K562 (cell line): ENCODE results near the gene ATP5F1D. TPM values are rescaled to one million over a fixed set of nuclear protein-coding genes. Genes with fewer than 3 reads are reported as not detected.

Source experiments
- BRD4 ChIP-seq: fragments of 200-600 bp; sonication (generic); IDR thresholded peaks from 2 replicates; pipeline ENCODE4 v1.6.1; 2017; ENCODE audit warnings: inconsistent platforms
- DDX20 ChIP-seq: fragments of 450-650 bp; IDR thresholded peaks from 2 replicates; pipeline ENCODE4 v1.6.1; 2016; ENCODE audit warnings: missing genetic modification characterization, low read depth, mild to moderate bottlenecking, missing compliant biosample characterization, moderate library complexity
- EGR1 ChIP-seq: fragments of 450-650 bp; conservative IDR thresholded peaks from 2 replicates; pipeline ENCODE4 v1.6.1; 2017; ENCODE audit warnings: mild to moderate bottlenecking
- FOXA3 ChIP-seq, 2 experiments: fragments of 450-650 bp in 1 of 2; sonication (generic) in 1 of 2; formaldehyde crosslinking; IDR thresholded peaks in 1 of 2; conservative IDR thresholded peaks in 1 of 2; 2 replicates each; pipeline versions ENCODE4 v1.4.0 to v1.8.0; 2020 to 2022; ENCODE audit warnings: mild to moderate bottlenecking in 2 of 2, missing genetic modification reagents in 1 of 2
- GTF2A2 ChIP-seq: IDR thresholded peaks from 2 replicates; pipeline ENCODE4 v1.6.1; 2016; ENCODE audit warnings: mild to moderate bottlenecking, missing genetic modification characterization, missing compliant biosample characterization
- PCBP1 ChIP-seq: fragments of 200-400 bp; formaldehyde crosslinking; IDR thresholded peaks from 2 replicates; pipeline ENCODE4 v1.6.1; 2018; ENCODE audit warnings: mild to moderate bottlenecking, low read depth, low read length; ENCODE audit not compliant: poor library complexity, severe bottlenecking
- PHF21A ChIP-seq: fragments of 450-650 bp; IDR thresholded peaks from 2 replicates; pipeline ENCODE4 v1.6.1; 2017; ENCODE audit warnings: low read depth, borderline replicate concordance
- RHOXF2B ChIP-seq: fragments of 250-450 bp; sonication (Bioruptor Pico); conservative IDR thresholded peaks from 2 replicates; pipeline ENCODE4 v1.5.1; 2021
- SPI1 ChIP-seq: IDR thresholded peaks from 2 replicates; pipeline ENCODE4 v1.6.1; 2011; ENCODE audit warnings: low read depth, low read length, control low read depth, borderline replicate concordance
- SRSF3 ChIP-seq: fragments of 200-400 bp; formaldehyde crosslinking; IDR thresholded peaks from 2 replicates; pipeline ENCODE4 v1.6.1; 2016; ENCODE audit warnings: mild to moderate bottlenecking, low read length, moderate library complexity; ENCODE audit not compliant: insufficient read depth
- TAF1 ChIP-seq: IDR thresholded peaks from 2 replicates; pipeline ENCODE4 v1.6.1; 2011; ENCODE audit warnings: mild to moderate bottlenecking, low read length, moderate library complexity; ENCODE audit not compliant: insufficient read depth, control insufficient read depth, severe bottlenecking; ENCODE audit errors: extremely low read depth
- YY1 ChIP-seq, 3 experiments: IDR thresholded peaks; 2 replicates each; pipeline ENCODE4 v1.6.1; 2011; ENCODE audit warnings: low read length in 2 of 3, mild to moderate bottlenecking in 2 of 3, moderate library complexity in 2 of 3, borderline replicate concordance in 1 of 3, control low read depth in 1 of 3, low read depth in 1 of 3; ENCODE audit not compliant: insufficient read depth in 3 of 3, insufficient replicate concordance in 2 of 3, control insufficient read depth in 1 of 3, insufficient read length in 1 of 3; ENCODE audit errors: extremely low read depth in 1 of 3
- ZBED1 ChIP-seq: IDR thresholded peaks from 2 replicates; pipeline ENCODE4 v1.6.1; 2014
- ZNF121 ChIP-seq: sonication (generic); formaldehyde crosslinking; conservative IDR thresholded peaks from 2 replicates; pipeline ENCODE4 v1.8.0; 2022; ENCODE audit warnings: missing genetic modification reagents
- ZNF384 ChIP-seq: IDR thresholded peaks from 2 replicates; pipeline ENCODE4 v1.6.1; 2012; ENCODE audit warnings: low read depth, low read length, improper control_type of control experiment
- ZNF57 ChIP-seq: fragments of 450-650 bp; formaldehyde crosslinking; IDR thresholded peaks from 2 replicates; pipeline ENCODE4 v1.4.0; 2020; ENCODE audit warnings: mild to moderate bottlenecking, moderate library complexity
- ZNF780A ChIP-seq: fragments of 250-450 bp; sonication (Bioruptor Pico); IDR thresholded peaks from 2 replicates; pipeline ENCODE4 v1.5.0; 2021; ENCODE audit warnings: mild to moderate bottlenecking
- polyA plus RNA-seq, 8 experiments: library from polyadenylated mRNA; depleted of rRNA in 4 of 8; stranded (reverse) in 5 of 8; unstranded in 3 of 8; fragments of >200 nt; fragmentation: Nextera tagmentation in 2 of 8; fragmentation: Illumina TruSeq in 1 of 8; extraction: Ambion mirVana in 2 of 8; extraction: Trizol in 1 of 8; gene quantifications; 2 replicates each; pipeline versions ENCODE4 v1.2.1 to v1.2.3, GENCODE V29; 2011 to 2014; ENCODE audit warnings: inconsistent platforms in 1 of 8, missing spikeins in 1 of 8
- total RNA-seq, 7 experiments: library from RNA; depleted of rRNA in 6 of 7; stranded (reverse); fragments of >200 nt in 6 of 7; fragmentation: Illumina TruSeq in 2 of 7; extraction: Trizol in 2 of 7; gene quantifications; 2 replicates each; pipeline versions ENCODE4 v1.2.1 to v1.2.3, GENCODE V29; 2011 to 2021; ENCODE audit warnings: low replicate concordance in 1 of 7
- TF ChIP-seq, protein P1 (sequence below): fragments of 250-450 bp; sonication (Bioruptor Pico); IDR thresholded peaks from 2 replicates; pipeline ENCODE4 v1.4.0; 2020; ENCODE audit warnings: mild to moderate bottlenecking
- TF ChIP-seq, protein P2 (sequence below): sonication (generic); formaldehyde crosslinking; IDR thresholded peaks from 2 replicates; pipeline ENCODE4 v1.8.1; 2023; ENCODE audit warnings: mild to moderate bottlenecking, missing genetic modification reagents
- TF ChIP-seq, protein P3 (sequence below): sonication (generic); formaldehyde crosslinking; IDR thresholded peaks from 2 replicates; pipeline ENCODE4 v1.8.0; 2022; ENCODE audit warnings: mild to moderate bottlenecking, low read depth, missing genetic modification reagents
- TF ChIP-seq, protein P4 (sequence below), 2 experiments: fragments of 250-450 bp in 1 of 2; fragments of 450-650 bp in 1 of 2; sonication (Bioruptor Pico) in 1 of 2; IDR thresholded peaks; 2 replicates each; pipeline versions ENCODE4 v1.6.1 to v1.8.0; 2016 to 2021; ENCODE audit warnings: mild to moderate bottlenecking in 2 of 2, moderate library complexity in 2 of 2, missing compliant biosample characterization in 1 of 2, missing genetic modification characterization in 1 of 2
- TF ChIP-seq, protein P5 (sequence below): fragments of 450-650 bp; formaldehyde crosslinking; IDR thresholded peaks from 2 replicates; pipeline ENCODE4 v1.4.0; 2022; ENCODE audit warnings: missing genetic modification characterization

Gene ATP5F1D
- total and polyA plus RNA-seq, 9 of the 15 experiments (the other 6 are each of a cell fraction or from before 2014, with no cell fraction given), result 3.9 to 409 (median 36.8) TPM

DNA sequence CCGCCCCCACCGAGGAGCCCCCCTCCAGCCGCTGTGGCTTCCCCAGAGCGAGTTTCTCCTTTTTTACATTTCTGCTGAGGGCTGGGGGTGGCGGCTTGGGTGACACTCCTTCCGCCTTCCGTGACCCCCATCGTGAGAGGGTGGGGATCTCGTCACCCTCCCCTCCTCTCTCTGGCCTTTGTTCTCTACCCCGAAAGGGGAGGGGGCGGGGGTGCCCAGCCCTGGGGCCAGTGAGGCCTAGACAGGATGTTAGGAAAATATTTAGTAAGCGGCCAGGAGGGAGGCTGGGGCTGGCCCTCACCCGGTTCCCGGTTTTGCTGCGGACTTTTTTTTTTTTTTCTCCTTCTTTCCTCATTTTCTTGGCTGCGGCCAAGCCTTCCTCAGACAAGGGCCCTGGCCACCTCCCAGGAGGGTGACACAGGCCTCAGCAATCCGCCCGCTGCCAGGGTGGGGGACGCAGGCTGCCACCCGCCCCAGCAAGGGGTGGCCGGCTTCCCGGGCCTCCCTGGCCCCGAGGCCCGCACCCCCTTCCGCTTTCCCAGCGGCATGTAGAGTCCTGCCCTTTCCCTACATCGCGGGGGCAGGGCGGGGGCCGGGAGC is 10.8 kb downstream of the ATP5F1D start (continued):
- no peak for TF ChIP-seq YY1 (IDR thresholded peaks at IDR 0.05; ENCODE audit: borderline replicate concordance in 1 of 3, control insufficient read depth in 1 of 3, extremely low read depth in 1 of 3, insufficient read depth in 3 of 3, insufficient read length in 1 of 3, insufficient replicate concordance in 2 of 3, low read depth in 1 of 3, low read length in 2 of 3)
- TF ChIP-seq SRSF3, result no peak
- no peak for TF ChIP-seq DDX20
- TF ChIP-seq TAF1, result no peak
- TF ChIP-seq, protein P1, sequence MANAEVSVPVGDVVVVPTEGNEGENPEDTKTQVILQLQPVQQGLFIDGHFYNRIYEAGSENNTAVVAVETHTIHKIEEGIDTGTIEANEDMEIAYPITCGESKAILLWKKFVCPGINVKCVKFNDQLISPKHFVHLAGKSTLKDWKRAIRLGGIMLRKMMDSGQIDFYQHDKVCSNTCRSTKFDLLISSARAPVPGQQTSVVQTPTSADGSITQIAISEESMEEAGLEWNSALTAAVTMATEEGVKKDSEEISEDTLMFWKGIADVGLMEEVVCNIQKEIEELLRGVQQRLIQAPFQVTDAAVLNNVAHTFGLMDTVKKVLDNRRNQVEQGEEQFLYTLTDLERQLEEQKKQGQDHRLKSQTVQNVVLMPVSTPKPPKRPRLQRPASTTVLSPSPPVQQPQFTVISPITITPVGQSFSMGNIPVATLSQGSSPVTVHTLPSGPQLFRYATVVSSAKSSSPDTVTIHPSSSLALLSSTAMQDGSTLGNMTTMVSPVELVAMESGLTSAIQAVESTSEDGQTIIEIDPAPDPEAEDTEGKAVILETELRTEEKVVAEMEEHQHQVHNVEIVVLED (CRISPR knock-in tag), result no peak
- TF ChIP-seq RHOXF2B, result no peak
- TF ChIP-seq PCBP1, result peak; percentile 21
- TF ChIP-seq SPI1, result peak; percentile 34; the same call in 1 of the 2 replicates
- TF ChIP-seq ZNF384, result peak; percentile 40; the same call in 1 of the 2 replicates
- TF ChIP-seq ZNF121, result no peak
- TF ChIP-seq, protein P2, sequence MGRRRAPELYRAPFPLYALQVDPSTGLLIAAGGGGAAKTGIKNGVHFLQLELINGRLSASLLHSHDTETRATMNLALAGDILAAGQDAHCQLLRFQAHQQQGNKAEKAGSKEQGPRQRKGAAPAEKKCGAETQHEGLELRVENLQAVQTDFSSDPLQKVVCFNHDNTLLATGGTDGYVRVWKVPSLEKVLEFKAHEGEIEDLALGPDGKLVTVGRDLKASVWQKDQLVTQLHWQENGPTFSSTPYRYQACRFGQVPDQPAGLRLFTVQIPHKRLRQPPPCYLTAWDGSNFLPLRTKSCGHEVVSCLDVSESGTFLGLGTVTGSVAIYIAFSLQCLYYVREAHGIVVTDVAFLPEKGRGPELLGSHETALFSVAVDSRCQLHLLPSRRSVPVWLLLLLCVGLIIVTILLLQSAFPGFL (CRISPR knock-in tag), result no peak
- TF ChIP-seq, protein P3, sequence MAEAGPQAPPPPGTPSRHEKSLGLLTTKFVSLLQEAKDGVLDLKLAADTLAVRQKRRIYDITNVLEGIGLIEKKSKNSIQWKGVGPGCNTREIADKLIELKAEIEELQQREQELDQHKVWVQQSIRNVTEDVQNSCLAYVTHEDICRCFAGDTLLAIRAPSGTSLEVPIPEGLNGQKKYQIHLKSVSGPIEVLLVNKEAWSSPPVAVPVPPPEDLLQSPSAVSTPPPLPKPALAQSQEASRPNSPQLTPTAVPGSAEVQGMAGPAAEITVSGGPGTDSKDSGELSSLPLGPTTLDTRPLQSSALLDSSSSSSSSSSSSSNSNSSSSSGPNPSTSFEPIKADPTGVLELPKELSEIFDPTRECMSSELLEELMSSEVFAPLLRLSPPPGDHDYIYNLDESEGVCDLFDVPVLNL (CRISPR knock-in tag), result no peak
- TF ChIP-seq EGR1, result peak; percentile 48; the same call in 1 of the 2 replicates
- TF ChIP-seq FOXA3 (CRISPR knock-in tag; conservative IDR thresholded peaks at IDR 0.05 in 1 of 2, IDR thresholded peaks at IDR 0.05 in 1 of 2), result no peak
- no peak for TF ChIP-seq ZNF780A (CRISPR knock-in tag)
- no peak for TF ChIP-seq GTF2A2
- no peak for TF ChIP-seq PHF21A
- TF ChIP-seq, protein P4, sequence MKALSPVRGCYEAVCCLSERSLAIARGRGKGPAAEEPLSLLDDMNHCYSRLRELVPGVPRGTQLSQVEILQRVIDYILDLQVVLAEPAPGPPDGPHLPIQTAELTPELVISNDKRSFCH (CRISPR knock-in tag; IDR thresholded peaks at IDR 0.05), result no peak
- TF ChIP-seq, protein P4 (tag; IDR thresholded peaks at IDR 0.05), result no peak
- TF ChIP-seq BRD4, result no peak
- TF ChIP-seq ZNF57 (CRISPR knock-in tag), result no peak
- TF ChIP-seq, protein P5, sequence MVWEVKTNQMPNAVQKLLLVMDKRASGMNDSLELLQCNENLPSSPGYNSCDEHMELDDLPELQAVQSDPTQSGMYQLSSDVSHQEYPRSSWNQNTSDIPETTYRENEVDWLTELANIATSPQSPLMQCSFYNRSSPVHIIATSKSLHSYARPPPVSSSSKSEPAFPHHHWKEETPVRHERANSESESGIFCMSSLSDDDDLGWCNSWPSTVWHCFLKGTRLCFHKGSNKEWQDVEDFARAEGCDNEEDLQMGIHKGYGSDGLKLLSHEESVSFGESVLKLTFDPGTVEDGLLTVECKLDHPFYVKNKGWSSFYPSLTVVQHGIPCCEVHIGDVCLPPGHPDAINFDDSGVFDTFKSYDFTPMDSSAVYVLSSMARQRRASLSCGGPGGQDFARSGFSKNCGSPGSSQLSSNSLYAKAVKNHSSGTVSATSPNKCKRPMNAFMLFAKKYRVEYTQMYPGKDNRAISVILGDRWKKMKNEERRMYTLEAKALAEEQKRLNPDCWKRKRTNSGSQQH (CRISPR knock-in tag), result no peak
- TF ChIP-seq ZBED1, result no peak
